ENCODE data around the gene ATM. TPM values are rescaled to one million over a fixed set of nuclear protein-coding genes. Genes with fewer than 3 reads are reported as not detected.
A peak's percentile ranks its signal among the peaks of the same experiment; 100 is the strongest.
"Not testable (repeated sequence)": the region's sequence is repeated elsewhere in the genome, so short reads cannot be mapped to it uniquely, and the experiment has no call there.

ATM gene

GRCh38 chr11:108405706-108406105 is 182.8 kb downstream of the ATM start:
- Histone ChIP-seq H3K4me2 (ENCODE audit: low read length) (no peak overlapping the region), H3K27ac (ENCODE audit: low read depth, low read length) (no peak overlapping the region), H3K9ac (ENCODE audit: low read length) (no peak overlapping the region), H3K36me3 (ENCODE audit: control insufficient read depth, insufficient read depth, low read length) (no peaks in the 10 kb centered on the region), H3K4me1 (ENCODE audit: control insufficient read depth, low read depth, low read length) (no peaks in the 10 kb centered on the region), H2AK5ac (ENCODE audit: low read length) (no peak overlapping the region), H3K4me3 (ENCODE audit: low read length) (no peak overlapping the region), H3K18ac (ENCODE audit: low read length) (no peak overlapping the region), H2BK120ac (ENCODE audit: low read depth, low read length) (no peak overlapping the region), H3K23ac (ENCODE audit: low read length) (no peak overlapping the region), H2BK15ac (replicated peaks; ENCODE audit: low read depth) (no peak overlapping the region), H3K4ac (ENCODE audit: low read depth, low read length) (no peak overlapping the region), H3K56ac (ENCODE audit: low read length) (no peak overlapping the region), H3K27me3 (ENCODE audit: insufficient read depth, low read length, poor library complexity) (no peaks in the 10 kb centered on the region), H4K5ac (ENCODE audit: low read length) (no peak overlapping the region), H3K79me1 (ENCODE audit: low read length) (no peaks in the 10 kb centered on the region), H2BK5ac (ENCODE audit: low read length) (no peak overlapping the region), H4K8ac (ENCODE audit: low read depth, low read length) (no peak overlapping the region), H3K79me2 (ENCODE audit: control insufficient read depth, insufficient read depth, low read length) (no peaks in the 10 kb centered on the region)
- no peak for DNase-seq
- no CpG with 5 or more reads among the region's 1 CpG for WGBS (ENCODE audit: extremely low coverage, insufficient coverage, low lambda C conversion rate)

GRCh38 chr11:108414958-108415357 is 192.1 kb downstream of the ATM start:
- H2BK15ac ChIP-seq (replicated peaks; ENCODE audit: low read depth) = no peak overlapping the region
- H3K4ac ChIP-seq (ENCODE audit: low read depth, low read length) = no peak overlapping the region
- H3K9ac ChIP-seq (ENCODE audit: low read length) = no peak overlapping the region
- no peak overlapping the region for H3K18ac ChIP-seq (ENCODE audit: low read length)
- no peak overlapping the region for H3K56ac ChIP-seq (ENCODE audit: low read length)
- H3K36me3 ChIP-seq (ENCODE audit: control insufficient read depth, insufficient read depth, low read length) = no peaks in the 10 kb centered on the region
- no peak overlapping the region for H4K5ac ChIP-seq (ENCODE audit: low read length)
- H3K4me1 ChIP-seq (ENCODE audit: control insufficient read depth, low read depth, low read length) = no peaks in the 10 kb centered on the region
- H4K8ac ChIP-seq (ENCODE audit: low read depth, low read length) = no peak overlapping the region
- no peaks in the 10 kb centered on the region for H3K79me2 ChIP-seq (ENCODE audit: control insufficient read depth, insufficient read depth, low read length)
- no peak overlapping the region for H3K27ac ChIP-seq (ENCODE audit: low read depth, low read length)
- no peak overlapping the region for H3K23ac ChIP-seq (ENCODE audit: low read length)
- H2BK5ac ChIP-seq (ENCODE audit: low read length) = no peak overlapping the region
- no peak overlapping the region for H2AK5ac ChIP-seq (ENCODE audit: low read length)
- H3K4me3 ChIP-seq (ENCODE audit: low read length) = no peak overlapping the region
- H3K27me3 ChIP-seq (ENCODE audit: insufficient read depth, low read length, poor library complexity) = no peaks in the 10 kb centered on the region
- H3K79me1 ChIP-seq (ENCODE audit: low read length) = no peaks in the 10 kb centered on the region
- no peak overlapping the region for H3K4me2 ChIP-seq (ENCODE audit: low read length)
- H2BK120ac ChIP-seq (ENCODE audit: low read depth, low read length) = no peak overlapping the region
- no peak for DNase-seq

GRCh38 chr11:108417551-108417950 is 194.7 kb downstream of the ATM start:
- H3K4me1 ChIP-seq (ENCODE audit: control insufficient read depth, low read depth, low read length); H3K4ac ChIP-seq (ENCODE audit: low read depth, low read length); H4K5ac ChIP-seq (ENCODE audit: low read length); H3K79me1 ChIP-seq (ENCODE audit: low read length); H3K18ac ChIP-seq (ENCODE audit: low read length); H3K4me2 ChIP-seq (ENCODE audit: low read length); H3K79me2 ChIP-seq (ENCODE audit: control insufficient read depth, insufficient read depth, low read length); H2BK15ac ChIP-seq (replicated peaks; ENCODE audit: low read depth); H3K4me3 ChIP-seq (ENCODE audit: low read length); H2BK5ac ChIP-seq (ENCODE audit: low read length); H3K56ac ChIP-seq (ENCODE audit: low read length); H3K27ac ChIP-seq (ENCODE audit: low read depth, low read length); H4K8ac ChIP-seq (ENCODE audit: low read depth, low read length); H3K23ac ChIP-seq (ENCODE audit: low read length); H2AK5ac ChIP-seq (ENCODE audit: low read length); H3K27me3 ChIP-seq (ENCODE audit: insufficient read depth, low read length, poor library complexity); H2BK120ac ChIP-seq (ENCODE audit: low read depth, low read length); H3K36me3 ChIP-seq (ENCODE audit: control insufficient read depth, insufficient read depth, low read length); H3K9ac ChIP-seq (ENCODE audit: low read length): not testable (repeated sequence)
- no CpG with 5 or more reads among the region's 2 CpGs for WGBS (ENCODE audit: extremely low coverage, insufficient coverage, low lambda C conversion rate)
- peak; percentile 21 for DNase-seq

Small RNA genes lying within 50 kb of the gene (small RNA-seq; reads per million reads assigned to genes)
- gene RF00019 (ENCODE audit: insufficient read depth) = not detected
